HUES48 (cell line): ENCODE data around the gene MYCL.

Experiments
- H3K27ac ChIP-seq: one replicate; pipeline ENCODE4 v1.7.0; 2013; ENCODE audit warnings: low read depth, low read length, inconsistent platforms
- H3K27me3 ChIP-seq: 2 replicates; pipeline ENCODE4 v1.6.1; 2013; ENCODE audit warnings: mild to moderate bottlenecking, low read length; ENCODE audit not compliant: control insufficient read depth, insufficient read depth
- H3K36me3 ChIP-seq: 2 replicates; pipeline ENCODE4 v1.6.1; 2013; ENCODE audit warnings: low read length; ENCODE audit not compliant: control insufficient read depth, insufficient read depth
- H3K4me1 ChIP-seq: 2 replicates; pipeline ENCODE4 v1.6.1; 2013; ENCODE audit warnings: mild to moderate bottlenecking, low read length; ENCODE audit not compliant: control insufficient read depth, insufficient read depth
- H3K4me3 ChIP-seq: 2 replicates; pipeline ENCODE4 v1.5.1; 2013; ENCODE audit warnings: mild to moderate bottlenecking, low read depth, low read length
- H3K9ac ChIP-seq: 2 replicates; pipeline ENCODE4 v1.6.1; 2013; ENCODE audit warnings: mild to moderate bottlenecking, low read depth, low read length, moderate library complexity
- H3K9me3 ChIP-seq: 2 replicates; pipeline ENCODE4 v1.6.1; 2013; ENCODE audit warnings: low read length; ENCODE audit not compliant: control insufficient read depth, insufficient read depth

MYCL gene

DNA sequence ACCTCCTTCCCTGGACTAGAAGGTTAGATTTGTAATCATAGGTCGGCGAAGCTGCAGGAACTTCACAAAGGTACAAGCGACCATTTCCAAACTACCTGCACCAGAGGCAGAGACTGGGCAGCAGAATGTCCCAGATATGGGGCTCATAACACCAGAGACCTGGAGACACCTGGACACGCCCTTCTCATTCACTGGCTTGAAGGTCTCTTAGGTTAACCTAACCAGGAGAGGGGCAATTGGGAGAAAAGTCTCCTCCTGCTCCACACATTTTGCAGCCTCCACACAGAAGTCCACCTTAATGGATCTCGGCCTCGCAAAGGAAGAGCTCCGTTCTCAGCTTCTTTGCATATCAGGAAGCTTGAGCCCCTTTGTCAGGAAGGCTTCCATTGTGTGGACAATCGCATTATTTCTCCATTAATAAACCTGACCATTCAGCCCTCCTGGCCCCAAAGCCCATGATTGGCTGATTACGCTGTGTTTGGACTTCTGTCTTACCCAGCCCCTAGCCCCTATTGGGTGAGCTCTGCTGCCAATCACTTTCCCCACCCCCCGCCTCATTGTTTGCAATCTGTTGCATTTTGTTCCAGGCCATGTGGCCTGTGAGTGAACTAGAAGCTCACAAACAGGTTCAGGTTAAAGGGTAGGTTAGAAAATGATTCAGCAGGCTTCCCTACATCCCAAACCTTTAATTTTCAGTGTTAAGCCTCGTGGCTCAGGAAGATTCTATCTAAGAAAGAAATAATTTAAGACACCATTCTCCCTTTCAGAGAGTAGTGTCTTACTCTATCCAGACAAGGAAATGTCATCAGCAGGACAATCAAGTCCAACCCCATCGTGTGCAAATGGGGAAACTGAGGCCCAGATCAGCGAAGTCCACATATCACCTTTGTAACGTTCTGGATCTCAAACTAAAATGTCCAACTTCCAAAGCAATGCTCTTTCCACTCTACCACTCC lies 2.8 kb downstream of the MYCL start:
- no peaks in the 10 kb centered on the region for H3K36me3 ChIP-seq
- no peaks in the 10 kb centered on the region for H3K9me3 ChIP-seq
- peaks cover 48% of the 10 kb centered on the region for H3K4me1 ChIP-seq
- H3K27ac ChIP-seq = peak overlapping the region; percentile 93
- peaks cover 25% of the 10 kb centered on the region for H3K27me3 ChIP-seq
- no peak overlapping the region for H3K9ac ChIP-seq
- peak overlapping the region; percentile 45 for H3K4me3 ChIP-seq

- no peaks in the 10 kb centered on the region for H3K36me3 ChIP-seq
- H3K27ac ChIP-seq = peak overlapping the region; percentile 93
- H3K9ac ChIP-seq = 0 out of 2 replicates have a peak overlapping the region, but pooled peaks have one; percentile 0
- peak overlapping the region; percentile 45 for H3K4me3 ChIP-seq
- H3K9me3 ChIP-seq = no peaks in the 10 kb centered on the region
- H3K27me3 ChIP-seq = peaks cover 21% of the 10 kb centered on the region
- H3K4me1 ChIP-seq = peaks cover 55% of the 10 kb centered on the region
Observed at GRCh38 chr1:39898191-39898590, 3.5 kb downstream of the MYCL start.

- H3K36me3 ChIP-seq = no peaks in the 10 kb centered on the region
- H3K27ac ChIP-seq = peak overlapping the region; percentile 93
- H3K4me1 ChIP-seq = peaks cover 62% of the 10 kb centered on the region
- H3K4me3 ChIP-seq = no peak overlapping the region
- H3K9ac ChIP-seq = no peak overlapping the region
- peaks cover 14% of the 10 kb centered on the region for H3K27me3 ChIP-seq
- H3K9me3 ChIP-seq = no peaks in the 10 kb centered on the region
Observed at GRCh38 chr1:39896909-39897685, 4.6 kb downstream of the MYCL start.

DNA sequence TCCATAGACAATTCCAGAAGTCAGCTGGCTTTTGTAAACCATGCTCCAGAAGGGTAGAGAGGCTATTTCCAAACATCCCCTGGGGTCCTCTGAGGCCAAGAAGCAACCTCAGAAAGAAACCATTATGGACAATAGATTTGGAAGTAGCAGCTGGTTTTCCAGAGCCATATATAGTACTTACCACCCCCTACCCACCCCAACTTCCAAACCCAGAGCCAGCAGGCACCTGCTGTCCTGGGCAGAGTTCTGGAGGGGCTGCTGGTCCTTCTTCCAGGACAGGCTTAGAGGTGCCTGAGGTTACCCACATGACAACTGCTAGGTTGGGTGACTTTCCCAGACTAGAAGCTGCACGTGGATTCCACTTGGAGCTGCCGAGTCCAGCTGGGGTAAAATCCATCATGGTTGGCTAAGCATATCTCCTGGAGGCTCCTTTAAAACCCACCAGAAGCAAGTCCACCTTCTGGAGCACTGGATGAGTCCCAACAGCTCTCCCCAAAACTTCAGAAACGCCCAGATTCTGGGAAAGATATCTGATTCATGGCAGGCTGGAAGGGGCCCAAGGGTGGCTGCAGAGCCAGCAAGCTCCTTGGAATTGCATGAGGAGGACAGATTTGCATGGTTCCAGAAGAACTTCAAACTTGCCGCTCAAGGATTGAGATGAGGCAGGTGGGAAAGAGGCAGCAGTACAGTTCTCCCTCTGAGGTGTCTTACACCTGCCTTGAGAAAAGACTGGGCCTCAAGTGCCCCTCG lies 5.8 kb downstream of the MYCL start:
- peaks cover 14% of the 10 kb centered on the region for H3K27me3 ChIP-seq
- H3K36me3 ChIP-seq = no peaks in the 10 kb centered on the region
- no peak overlapping the region for H3K4me3 ChIP-seq
- no peaks in the 10 kb centered on the region for H3K9me3 ChIP-seq
- peak overlapping the region; percentile 93 for H3K27ac ChIP-seq
- no peak overlapping the region for H3K9ac ChIP-seq
- peaks cover 68% of the 10 kb centered on the region for H3K4me1 ChIP-seq

DNA sequence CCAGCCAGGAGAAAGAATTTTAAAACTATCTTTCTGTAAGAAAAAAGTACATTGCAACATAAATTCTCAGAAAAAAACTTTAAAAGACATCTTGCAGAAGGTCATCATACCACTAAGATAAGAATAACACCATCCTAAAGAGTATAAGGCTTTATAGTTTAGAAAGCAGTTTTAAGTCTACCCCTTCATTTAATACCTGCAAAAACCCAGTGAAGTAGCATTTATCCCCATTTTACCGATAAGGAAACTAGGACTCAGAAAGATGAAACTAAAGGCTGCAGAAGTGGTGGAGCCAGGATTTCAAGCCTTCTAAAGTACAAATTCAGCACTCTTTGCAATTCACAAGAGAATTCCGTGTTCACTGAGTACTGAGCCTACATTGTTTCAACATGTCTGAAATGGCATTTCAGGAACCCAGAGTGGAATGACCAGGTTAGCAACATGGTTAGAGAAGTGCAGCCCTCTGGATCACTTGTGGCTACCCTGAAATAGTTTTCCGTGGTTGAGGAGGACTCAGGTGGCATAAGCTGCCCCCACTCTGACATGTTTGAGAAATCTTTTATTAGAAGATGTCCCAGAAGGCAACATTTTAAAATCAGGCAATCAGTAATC lies 6.7 kb downstream of the MYCL start:
- Histone ChIP-seq H3K4me3 (no peak overlapping the region), H3K27ac (no peak overlapping the region), H3K9me3 (no peaks in the 10 kb centered on the region), H3K36me3 (no peaks in the 10 kb centered on the region), H3K27me3 (peaks cover 5% of the 10 kb centered on the region; the same call in 1 of the 2 replicates), H3K4me1 (peaks cover 65% of the 10 kb centered on the region), H3K9ac (no peak overlapping the region)

GRCh38 chr1:39892601-39893595 lies 8.8 kb downstream of the MYCL start:
- Histone ChIP-seq H3K4me3 (peak overlapping the region; percentile 50), H3K27ac (peak overlapping the region; percentile 97), H3K9me3 (no peaks in the 10 kb centered on the region), H3K9ac (peak overlapping the region; percentile 62), H3K27me3 (no peaks in the 10 kb centered on the region), H3K36me3 (no peaks in the 10 kb centered on the region), H3K4me1 (peaks cover 48% of the 10 kb centered on the region)

GRCh38 chr1:39890880-39891279 lies 10.8 kb downstream of the MYCL start:
- no peaks in the 10 kb centered on the region for H3K27me3 ChIP-seq
- peaks cover 31% of the 10 kb centered on the region for H3K4me1 ChIP-seq
- no peaks in the 10 kb centered on the region for H3K36me3 ChIP-seq
- no peak overlapping the region for H3K9ac ChIP-seq
- no peaks in the 10 kb centered on the region for H3K9me3 ChIP-seq
- H3K27ac ChIP-seq = no peak overlapping the region
- H3K4me3 ChIP-seq = no peak overlapping the region

- Histone ChIP-seq H3K9ac (no peak overlapping the region), H3K4me3 (no peak overlapping the region), H3K27ac (no peak overlapping the region), H3K4me1 (peaks cover 31% of the 10 kb centered on the region), H3K36me3 (no peaks in the 10 kb centered on the region), H3K27me3 (no peaks in the 10 kb centered on the region), H3K9me3 (no peaks in the 10 kb centered on the region)
Observed at GRCh38 chr1:39890273-39890672, 11.4 kb downstream of the MYCL start.

GRCh38 chr1:39886757-39887231 lies 14.9 kb downstream of the MYCL start:
- H3K9ac ChIP-seq = no peak overlapping the region
- no peaks in the 10 kb centered on the region for H3K27me3 ChIP-seq
- no peaks in the 10 kb centered on the region for H3K9me3 ChIP-seq
- no peaks in the 10 kb centered on the region for H3K36me3 ChIP-seq
- H3K4me1 ChIP-seq = peaks cover 14% of the 10 kb centered on the region
- no peak overlapping the region for H3K27ac ChIP-seq
- H3K4me3 ChIP-seq = no peak overlapping the region
